BLaER1 (cell line): Measurements from ENCODE around the gene ZNF800.
A peak's percentile ranks its signal among the peaks of the same experiment; 100 is the strongest.

Experiments
- H3K27ac ChIP-seq: shearing (Covaris generic); formaldehyde crosslinking; 2 replicates; pipeline ENCODE4 v1.8.1; 2022
- H3K27me3 ChIP-seq: shearing (Covaris generic); formaldehyde crosslinking; 2 replicates; pipeline ENCODE4 v1.8.1; 2022
- H3K36me3 ChIP-seq: shearing (Covaris generic); formaldehyde crosslinking; 2 replicates; pipeline ENCODE4 v1.8.1; 2022
- H3K4me1 ChIP-seq: shearing (Covaris generic); formaldehyde crosslinking; 2 replicates; pipeline ENCODE4 v1.8.1; 2022
- H3K4me2 ChIP-seq: shearing (Covaris generic); formaldehyde crosslinking; 2 replicates; pipeline ENCODE4 v1.8.1; 2022
- H3K4me3 ChIP-seq: shearing (Covaris generic); formaldehyde crosslinking; 2 replicates; pipeline ENCODE4 v1.8.1; 2022
- H3K9ac ChIP-seq: shearing (Covaris generic); formaldehyde crosslinking; 2 replicates; pipeline ENCODE4 v1.8.1; 2022
- H3K9me3 ChIP-seq: shearing (Covaris generic); formaldehyde crosslinking; 2 replicates; pipeline ENCODE4 v1.8.1; 2022
- H4K20me1 ChIP-seq: shearing (Covaris generic); formaldehyde crosslinking; 2 replicates; pipeline ENCODE4 v1.8.1; 2022
- Cebpa-rat ChIP-seq: shearing (Covaris generic); IDR thresholded peaks from 2 replicates; pipeline ENCODE4 v1.8.1; 2022

Gene ZNF800

DNA sequence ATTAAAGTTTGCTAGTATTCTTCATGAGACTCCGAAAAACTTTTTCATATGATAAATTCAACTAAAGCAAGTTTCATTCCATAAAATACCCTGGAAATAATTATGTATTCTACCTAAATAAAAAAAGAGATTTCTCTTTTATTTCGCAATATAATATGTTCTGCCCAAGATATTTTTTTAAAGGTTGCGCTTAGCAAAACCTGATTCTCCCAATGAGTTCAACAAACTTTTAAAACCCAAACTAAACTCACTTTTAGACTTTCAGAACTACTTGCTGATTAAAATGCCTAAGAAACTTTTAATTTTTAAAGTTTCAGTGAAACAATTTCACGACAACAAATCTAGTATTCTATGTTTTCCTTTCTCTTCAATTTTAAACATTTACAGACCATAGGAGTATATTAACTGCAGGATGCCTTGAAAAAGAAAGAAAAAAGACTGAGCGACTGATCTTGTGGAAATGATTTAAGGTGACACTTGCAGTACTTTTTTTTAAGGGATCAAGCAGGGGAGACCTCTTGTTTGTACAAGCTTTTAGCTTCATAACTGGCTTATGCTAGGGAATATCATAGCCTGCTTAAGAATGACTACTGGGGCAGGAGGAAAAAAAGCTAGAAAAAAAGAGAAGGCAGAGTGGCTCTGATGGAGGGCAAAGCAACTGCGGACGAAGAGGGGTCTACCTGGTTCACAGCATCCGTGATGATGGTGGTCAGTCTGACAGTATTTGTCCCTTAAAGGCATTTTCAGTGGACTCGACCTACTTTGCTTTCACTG lies 1.5 kb downstream of the ZNF800 start:
- peak; percentile 62; the same call in 1 of the 2 replicates for TF ChIP-seq Cebpa-rat
- Histone ChIP-seq H3K4me1 (peaks cover 36% of the 10 kb centered on the region), H3K9ac (peak overlapping the region; percentile 90), H3K27me3 (no peaks in the 10 kb centered on the region), H3K9me3 (no peaks in the 10 kb centered on the region), H3K4me2 (peak overlapping the region; percentile 92), H4K20me1 (peaks cover 62% of the 10 kb centered on the region), H3K27ac (peak overlapping the region; percentile 94), H3K4me3 (peak overlapping the region; percentile 82), H3K36me3 (peaks cover 33% of the 10 kb centered on the region)

- Histone ChIP-seq H3K27me3 (no peaks in the 10 kb centered on the region), H3K9me3 (no peaks in the 10 kb centered on the region), H3K36me3 (peaks cover 38% of the 10 kb centered on the region), H3K9ac (no peak overlapping the region), H3K4me3 (no peak overlapping the region), H3K4me2 (peak overlapping the region; percentile 92), H4K20me1 (peaks cover 66% of the 10 kb centered on the region), H3K4me1 (peaks cover 33% of the 10 kb centered on the region), H3K27ac (no peak overlapping the region)
- TF ChIP-seq Cebpa-rat: no peak
These were observed 2.2 kb downstream of the ZNF800 start for GRCh38 chr7:127390186-127390816.

GRCh38 chr7:127389321-127389720 lies 3.2 kb downstream of the ZNF800 start:
- TF ChIP-seq Cebpa-rat: no peak
- Histone ChIP-seq H4K20me1 (peaks cover 76% of the 10 kb centered on the region), H3K9ac (no peak overlapping the region), H3K4me2 (no peak overlapping the region; the same call in 1 of the 2 replicates), H3K4me3 (no peak overlapping the region), H3K4me1 (peaks cover 29% of the 10 kb centered on the region), H3K27me3 (no peaks in the 10 kb centered on the region), H3K36me3 (peaks cover 42% of the 10 kb centered on the region), H3K27ac (no peak overlapping the region), H3K9me3 (no peaks in the 10 kb centered on the region)

DNA sequence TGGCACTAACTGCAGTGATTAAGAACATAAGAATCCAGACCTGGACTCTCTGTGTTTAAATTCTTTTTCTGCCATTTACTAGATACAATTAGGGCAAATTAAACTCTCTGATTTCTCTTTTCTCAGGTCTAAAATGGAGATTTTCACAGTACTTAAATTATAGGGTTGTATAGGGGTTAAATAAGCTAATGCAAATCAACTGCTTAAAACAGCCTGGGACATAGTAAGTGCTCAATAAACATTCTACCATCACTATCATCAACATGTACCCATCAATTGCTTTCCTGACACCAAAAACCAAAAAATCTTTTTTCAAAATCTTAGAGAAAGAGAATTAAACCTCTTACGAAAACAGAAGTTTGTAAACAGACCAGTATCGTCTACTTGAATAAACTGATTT lies 4.5 kb downstream of the ZNF800 start:
- Histone ChIP-seq H3K36me3 (peaks cover 50% of the 10 kb centered on the region), H4K20me1 (peaks cover 89% of the 10 kb centered on the region), H3K4me1 (peaks cover 17% of the 10 kb centered on the region), H3K9ac (no peak overlapping the region), H3K4me2 (no peak overlapping the region), H3K27ac (no peak overlapping the region), H3K9me3 (no peaks in the 10 kb centered on the region), H3K4me3 (no peak overlapping the region), H3K27me3 (no peaks in the 10 kb centered on the region)
- no peak for TF ChIP-seq Cebpa-rat

GRCh38 chr7:127383123-127383835 lies 9.2 kb downstream of the ZNF800 start:
- TF ChIP-seq Cebpa-rat: no peak
- Histone ChIP-seq H3K9me3 (no peaks in the 10 kb centered on the region), H3K4me1 (no peaks in the 10 kb centered on the region), H3K27me3 (no peaks in the 10 kb centered on the region), H3K4me3 (no peak overlapping the region), H3K4me2 (no peak overlapping the region), H3K36me3 (peaks cover 58% of the 10 kb centered on the region), H3K9ac (no peak overlapping the region), H4K20me1 (peaks cover 95% of the 10 kb centered on the region), H3K27ac (no peak overlapping the region)

- no peak overlapping the region for H3K4me2 ChIP-seq
- no peaks in the 10 kb centered on the region for H3K4me1 ChIP-seq
- peaks cover 57% of the 10 kb centered on the region for H3K36me3 ChIP-seq
- H4K20me1 ChIP-seq: peaks cover 95% of the 10 kb centered on the region
- TF ChIP-seq Cebpa-rat: no peak
- H3K27ac ChIP-seq: no peak overlapping the region
- no peak overlapping the region for H3K4me3 ChIP-seq
- no peaks in the 10 kb centered on the region for H3K9me3 ChIP-seq
- H3K27me3 ChIP-seq: no peaks in the 10 kb centered on the region
- no peak overlapping the region for H3K9ac ChIP-seq
These were observed 10.0 kb downstream of the ZNF800 start for GRCh38 chr7:127382301-127383085.

DNA sequence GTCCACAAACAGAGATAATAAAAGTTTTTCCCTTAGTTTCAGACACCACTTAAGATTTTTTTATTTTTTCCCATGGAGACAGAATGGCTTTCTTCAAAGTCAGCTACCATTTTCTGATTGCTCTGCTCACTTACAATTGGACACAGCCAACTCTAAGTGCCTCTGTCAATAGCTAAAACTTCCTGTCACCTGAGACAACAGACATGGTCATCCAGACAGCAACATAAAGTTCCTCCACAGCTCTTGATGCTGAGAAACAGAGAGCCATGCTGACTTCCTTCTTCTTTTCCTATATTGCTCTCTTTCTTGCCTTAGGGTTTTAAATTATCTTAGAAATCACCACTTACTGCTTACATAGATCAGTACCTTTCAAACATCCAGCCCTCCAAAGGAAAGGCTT lies 12.0 kb downstream of the ZNF800 start:
- Histone ChIP-seq H4K20me1 (peaks cover 96% of the 10 kb centered on the region), H3K4me2 (no peak overlapping the region), H3K9ac (no peak overlapping the region), H3K4me3 (no peak overlapping the region), H3K4me1 (no peaks in the 10 kb centered on the region), H3K27ac (no peak overlapping the region), H3K27me3 (no peaks in the 10 kb centered on the region), H3K36me3 (peaks cover 48% of the 10 kb centered on the region), H3K9me3 (no peaks in the 10 kb centered on the region)
- no peak for TF ChIP-seq Cebpa-rat

DNA sequence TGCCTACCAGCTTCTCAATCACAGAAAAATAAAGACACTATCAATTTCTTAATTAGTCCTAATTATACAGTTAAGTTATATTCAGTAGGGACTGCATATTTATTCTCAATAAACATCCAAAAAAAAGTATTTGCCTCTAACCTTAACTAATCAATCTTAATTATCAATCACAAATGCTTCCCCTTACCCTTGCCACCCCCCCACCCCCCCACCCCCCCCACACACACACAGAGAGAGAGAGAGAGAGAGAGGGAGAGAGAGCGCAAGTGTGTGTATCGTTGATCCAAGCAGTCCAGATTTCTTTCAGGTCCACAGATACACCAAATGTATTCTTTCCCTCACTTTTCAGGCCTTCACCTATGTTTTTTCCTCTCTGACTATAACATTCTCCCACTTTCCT lies 12.9 kb downstream of the ZNF800 start:
- H3K9ac ChIP-seq: no peak overlapping the region
- peaks cover 96% of the 10 kb centered on the region for H4K20me1 ChIP-seq
- no peaks in the 10 kb centered on the region for H3K4me1 ChIP-seq
- peaks cover 44% of the 10 kb centered on the region for H3K36me3 ChIP-seq
- H3K9me3 ChIP-seq: no peaks in the 10 kb centered on the region
- H3K4me2 ChIP-seq: no peak overlapping the region
- no peaks in the 10 kb centered on the region for H3K27me3 ChIP-seq
- TF ChIP-seq Cebpa-rat: no peak
- H3K27ac ChIP-seq: no peak overlapping the region
- H3K4me3 ChIP-seq: no peak overlapping the region

DNA sequence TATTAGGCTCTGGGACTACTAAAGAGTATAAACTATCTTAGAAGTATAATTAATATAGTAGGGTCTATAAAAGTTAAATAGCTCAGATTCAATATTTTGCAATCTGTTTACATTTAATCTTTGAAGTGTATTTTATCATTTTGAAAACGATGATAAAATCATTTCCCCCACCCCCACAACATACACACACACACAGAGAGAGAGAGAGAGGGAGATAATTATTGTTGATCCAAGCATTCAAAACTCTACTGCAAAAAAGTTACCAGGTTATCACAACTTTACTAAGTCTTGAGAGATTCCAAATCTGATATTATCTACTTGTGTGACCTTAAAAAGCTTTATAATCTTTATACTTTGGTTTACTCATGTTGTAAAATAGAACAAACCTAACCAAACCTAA lies 14.0 kb downstream of the ZNF800 start:
- no peak overlapping the region for H3K4me2 ChIP-seq
- no peaks in the 10 kb centered on the region for H3K27me3 ChIP-seq
- H3K4me1 ChIP-seq: no peaks in the 10 kb centered on the region
- no peak overlapping the region for H3K9ac ChIP-seq
- no peak overlapping the region for H3K27ac ChIP-seq
- H4K20me1 ChIP-seq: peaks cover 96% of the 10 kb centered on the region
- H3K4me3 ChIP-seq: no peak overlapping the region
- no peak for TF ChIP-seq Cebpa-rat
- H3K36me3 ChIP-seq: peaks cover 52% of the 10 kb centered on the region
- no peaks in the 10 kb centered on the region for H3K9me3 ChIP-seq
